PC-3 (cell line): Measurements from ENCODE around the gene SMYD3.

Experiments
- CTCF ChIP-seq: fragments of 300-600 bp; sonication (generic); conservative IDR thresholded peaks from 2 replicates; pipeline ENCODE4 v1.5.1; 2017; ENCODE audit warnings: antibody characterized with exemption, low read depth, mild to moderate bottlenecking, low read length
- EZH2 ChIP-seq: fragments of 300-600 bp; sonication (generic); IDR thresholded peaks from one replicate; pipeline ENCODE4 v1.6.1; 2017; ENCODE audit warnings: antibody characterized with exemption, mild to moderate bottlenecking, low read length; ENCODE audit not compliant: unreplicated experiment
- EZH2phosphoT487 ChIP-seq: fragments of 300-600 bp; sonication (generic); IDR thresholded peaks from 2 replicates; pipeline ENCODE4 v1.6.1; 2018; ENCODE audit warnings: mild to moderate bottlenecking, antibody characterized with exemption, low read length, borderline replicate concordance

- TF ChIP-seq CTCF (no peak), EZH2phosphoT487 (no peak), EZH2 (no peak)
These were observed 708.7 kb downstream of the SMYD3 start for GRCh38 chr1:245798349-245798711.
